GM06990 (cell line): Measurements from ENCODE around the gene CLASP1.
"Not testable (repeated sequence)": the region's sequence is repeated elsewhere in the genome, so short reads cannot be mapped to it uniquely, and the experiment has no call there.

Experiments
- DNase-seq: peaks from one replicate; pipeline ENCODE4 v3.0.0-alpha.2; 2011; ENCODE audit not compliant: insufficient read length; ENCODE audit errors: extremely low read depth
- H3K27me3 ChIP-seq: replicated peaks from 2 replicates; pipeline ENCODE4 v1.6.0; 2011; ENCODE audit warnings: low read length; ENCODE audit not compliant: control insufficient read depth, insufficient read depth
- H3K36me3 ChIP-seq: 2 replicates; pipeline ENCODE4 v1.5.1; 2011; ENCODE audit warnings: low read length; ENCODE audit not compliant: control insufficient read depth, insufficient read depth
- H3K4me3 ChIP-seq: replicated peaks from 2 replicates; pipeline ENCODE4 v1.5.1; 2011; ENCODE audit warnings: low read depth, mild to moderate bottlenecking, control low read depth, low read length
- CTCF ChIP-seq: IDR thresholded peaks from 2 replicates; pipeline ENCODE4 v1.5.1; 2011; ENCODE audit warnings: low read length, control low read depth, mild to moderate bottlenecking, inconsistent platforms; ENCODE audit not compliant: insufficient read depth, poor library complexity, severe bottlenecking

CLASP1 gene

GRCh38 chr2:121567452-121567851, 81.8 kb downstream of the CLASP1 start:
- H3K36me3 ChIP-seq, result no peaks in the 10 kb centered on the region; the same call in 1 of the 2 replicates
- DNase-seq, result no peak
- H3K27me3 ChIP-seq, result no peaks in the 10 kb centered on the region
- TF ChIP-seq CTCF, result no peak
- no peak overlapping the region for H3K4me3 ChIP-seq

DNA sequence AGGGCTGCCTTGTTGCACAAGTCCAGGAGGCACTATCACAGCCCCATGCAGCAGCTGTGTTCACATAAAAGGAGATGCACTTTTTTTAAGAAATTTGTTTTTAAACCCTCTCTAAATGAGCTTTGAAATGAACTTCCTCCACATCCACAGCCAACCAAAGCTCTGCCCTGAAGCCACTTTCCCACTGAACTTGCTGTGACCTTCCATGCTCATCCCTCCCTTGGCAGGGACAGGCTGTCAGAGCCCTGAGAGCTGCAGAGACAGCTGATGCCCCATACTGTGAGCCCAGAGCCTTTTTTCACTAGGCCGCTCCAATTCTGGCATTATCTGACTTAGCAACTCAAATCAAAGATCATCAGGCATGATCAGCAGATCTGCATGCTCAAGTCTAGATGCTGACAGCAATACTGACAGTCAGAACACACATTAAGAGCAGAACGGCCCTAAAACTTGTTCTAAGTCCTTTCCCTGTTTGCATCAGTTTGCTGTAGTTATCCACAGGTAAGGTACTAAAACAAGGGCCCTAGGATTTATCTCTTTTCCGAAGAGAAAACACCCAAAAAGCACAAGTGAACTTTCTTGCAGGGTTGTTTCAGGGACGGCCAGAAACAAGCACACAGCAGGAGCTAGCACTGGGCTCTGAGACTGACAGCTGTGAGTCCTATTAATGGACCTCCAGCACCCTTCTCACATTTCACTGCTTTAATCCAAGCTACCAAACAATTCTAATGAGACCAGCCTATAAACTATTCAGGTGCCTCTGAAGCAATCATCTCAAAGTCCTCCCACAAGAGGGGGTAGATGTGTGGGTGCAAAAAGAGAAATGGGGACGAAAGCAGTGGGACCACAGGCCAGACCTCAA, 83.6 kb downstream of the CLASP1 start:
- DNase-seq, result no peak
- Histone ChIP-seq H3K36me3 (no peaks in the 10 kb centered on the region; the same call in 1 of the 2 replicates), H3K4me3 (no peak overlapping the region), H3K27me3 (no peaks in the 10 kb centered on the region)
- TF ChIP-seq CTCF, result no peak

GRCh38 chr2:121564905-121565304, 84.4 kb downstream of the CLASP1 start:
- no peak for TF ChIP-seq CTCF
- DNase-seq, result no peak
- Histone ChIP-seq H3K27me3 (no peaks in the 10 kb centered on the region), H3K4me3 (no peak overlapping the region), H3K36me3 (no peaks in the 10 kb centered on the region; the same call in 1 of the 2 replicates)

GRCh38 chr2:121563754-121564153, 85.5 kb downstream of the CLASP1 start:
- not testable (repeated sequence) for H3K4me3 ChIP-seq

GRCh38 chr2:121562269-121563176, 86.7 kb downstream of the CLASP1 start:
- no peak overlapping the region for H3K4me3 ChIP-seq
- no peak for TF ChIP-seq CTCF
- no peak for DNase-seq
- H3K27me3 ChIP-seq, result no peaks in the 10 kb centered on the region
- no peaks in the 10 kb centered on the region for H3K36me3 ChIP-seq

More at GRCh38 chr2:121563754-121564153, 85.5 kb downstream of the CLASP1 start:
- not testable (repeated sequence) for DNase-seq, H3K36me3 ChIP-seq, H3K27me3 ChIP-seq
